HFFc6 (cell line): ENCODE measurements around the gene TREX2. TPM values are rescaled to one million over a fixed set of nuclear protein-coding genes. Genes with fewer than 3 reads are reported as not detected.

Experiments used
- DNase-seq: peaks from one replicate; pipeline ENCODE4 v3.0.0-alpha.2; 2018
- H3K27ac Mint-ChIP-seq: 2 replicates; pipeline ENCODE4 v1.8.0; 2020; ENCODE audit warnings: mild to moderate bottlenecking, mixed read lengths
- H3K27me3 Mint-ChIP-seq: 2 replicates; pipeline ENCODE4 v1.8.0; 2021; ENCODE audit warnings: mild to moderate bottlenecking, moderate library complexity, mixed read lengths; ENCODE audit not compliant: insufficient read depth
- H3K36me3 Mint-ChIP-seq: 2 replicates; pipeline ENCODE4 v1.8.0; 2021; ENCODE audit warnings: low read depth, mixed read lengths
- H3K4me1 Mint-ChIP-seq: 2 replicates; pipeline ENCODE4 v1.8.0; 2020; ENCODE audit warnings: low read depth, mixed read lengths
- H3K4me3 Mint-ChIP-seq: 2 replicates; pipeline ENCODE4 v1.8.0; 2020; ENCODE audit warnings: mild to moderate bottlenecking, moderate library complexity, mixed read lengths
- H3K9me3 Mint-ChIP-seq: 2 replicates; pipeline ENCODE4 v1.8.0; 2020; ENCODE audit warnings: mild to moderate bottlenecking, mixed read lengths
- total RNA-seq, 6 experiments: library from RNA; stranded (reverse); fragmentation: NEBNext Ultra II Directional; extraction: Animal tissue kit (Norgen Biotek cat#: 25700); gene quantifications; 2 replicates in 1 of 6; 3 replicates in 5 of 6; pipeline ENCODE4 v1.2.3, GENCODE V29; 2021
- TF ChIP-seq, protein P1 (sequence below): fragments of 200-600 bp; sonication (generic); IDR thresholded peaks from 2 replicates; pipeline ENCODE4 v1.5.0; 2021; ENCODE audit warnings: antibody characterized with exemption, mild to moderate bottlenecking

Gene TREX2
- total RNA-seq, 6 experiments from 2014 or later, result 0.33 to 0.99 (median 0.69) TPM

DNA sequence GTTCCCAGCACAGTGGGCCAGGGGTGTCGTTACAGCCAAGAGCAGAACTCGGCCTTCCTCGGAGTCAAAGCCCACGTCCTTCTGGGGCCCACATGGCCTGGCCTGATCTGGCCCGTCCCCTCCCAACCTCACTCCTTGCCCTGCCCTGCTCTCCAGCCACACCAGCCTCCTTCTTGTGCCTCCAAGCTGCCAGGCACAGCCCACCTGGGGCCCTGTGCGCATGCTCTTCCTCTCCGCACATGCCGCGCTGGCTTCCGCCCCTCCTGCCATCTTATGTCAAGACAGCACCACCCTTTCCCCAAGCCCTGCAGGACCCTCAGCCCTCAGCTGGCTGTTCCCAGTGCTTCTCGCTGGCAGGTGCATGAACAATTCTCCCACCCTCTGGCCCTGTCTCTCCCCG, 17.7 kb upstream of the TREX2 start:
- TF ChIP-seq, protein P1, sequence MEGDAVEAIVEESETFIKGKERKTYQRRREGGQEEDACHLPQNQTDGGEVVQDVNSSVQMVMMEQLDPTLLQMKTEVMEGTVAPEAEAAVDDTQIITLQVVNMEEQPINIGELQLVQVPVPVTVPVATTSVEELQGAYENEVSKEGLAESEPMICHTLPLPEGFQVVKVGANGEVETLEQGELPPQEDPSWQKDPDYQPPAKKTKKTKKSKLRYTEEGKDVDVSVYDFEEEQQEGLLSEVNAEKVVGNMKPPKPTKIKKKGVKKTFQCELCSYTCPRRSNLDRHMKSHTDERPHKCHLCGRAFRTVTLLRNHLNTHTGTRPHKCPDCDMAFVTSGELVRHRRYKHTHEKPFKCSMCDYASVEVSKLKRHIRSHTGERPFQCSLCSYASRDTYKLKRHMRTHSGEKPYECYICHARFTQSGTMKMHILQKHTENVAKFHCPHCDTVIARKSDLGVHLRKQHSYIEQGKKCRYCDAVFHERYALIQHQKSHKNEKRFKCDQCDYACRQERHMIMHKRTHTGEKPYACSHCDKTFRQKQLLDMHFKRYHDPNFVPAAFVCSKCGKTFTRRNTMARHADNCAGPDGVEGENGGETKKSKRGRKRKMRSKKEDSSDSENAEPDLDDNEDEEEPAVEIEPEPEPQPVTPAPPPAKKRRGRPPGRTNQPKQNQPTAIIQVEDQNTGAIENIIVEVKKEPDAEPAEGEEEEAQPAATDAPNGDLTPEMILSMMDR, result no peak
- Mint-ChIP-seq H3K4me3 (no peak overlapping the region), H3K27ac (no peak overlapping the region), H3K9me3 (no peaks in the 10 kb centered on the region), H3K27me3 (peaks cover 3% of the 10 kb centered on the region; the same call in 1 of the 2 replicates), H3K36me3 (peaks cover 10% of the 10 kb centered on the region), H3K4me1 (peaks cover 18% of the 10 kb centered on the region)
- DNase-seq, result no peak

DNA sequence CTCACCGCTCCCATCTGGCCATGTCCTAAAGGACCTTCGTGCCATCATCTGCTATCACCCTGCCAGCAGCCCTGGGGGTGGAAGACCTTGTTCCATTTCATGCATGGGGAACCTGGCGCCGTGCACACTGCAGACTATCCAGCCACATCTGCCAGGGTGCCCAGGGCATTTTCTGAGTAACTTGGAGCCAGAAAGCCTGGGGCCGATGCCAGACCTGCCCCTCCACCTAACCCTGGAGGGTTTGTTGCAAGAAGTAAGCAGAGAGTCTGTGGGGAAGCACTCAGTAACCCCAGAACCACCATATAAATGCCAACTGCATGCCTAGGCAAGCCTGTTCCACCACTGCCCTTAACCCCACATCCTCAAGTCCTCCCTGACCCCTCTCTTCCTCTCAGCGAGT, 17.2 kb upstream of the TREX2 start:
- TF ChIP-seq, protein P1, result no peak
- no peak overlapping the region for H3K27ac Mint-ChIP-seq
- no peak for DNase-seq
- peaks cover 3% of the 10 kb centered on the region; the same call in 1 of the 2 replicates for H3K27me3 Mint-ChIP-seq
- H3K9me3 Mint-ChIP-seq, result no peaks in the 10 kb centered on the region
- H3K4me3 Mint-ChIP-seq, result no peak overlapping the region
- H3K4me1 Mint-ChIP-seq, result peaks cover 18% of the 10 kb centered on the region
- H3K36me3 Mint-ChIP-seq, result peaks cover 10% of the 10 kb centered on the region

DNA sequence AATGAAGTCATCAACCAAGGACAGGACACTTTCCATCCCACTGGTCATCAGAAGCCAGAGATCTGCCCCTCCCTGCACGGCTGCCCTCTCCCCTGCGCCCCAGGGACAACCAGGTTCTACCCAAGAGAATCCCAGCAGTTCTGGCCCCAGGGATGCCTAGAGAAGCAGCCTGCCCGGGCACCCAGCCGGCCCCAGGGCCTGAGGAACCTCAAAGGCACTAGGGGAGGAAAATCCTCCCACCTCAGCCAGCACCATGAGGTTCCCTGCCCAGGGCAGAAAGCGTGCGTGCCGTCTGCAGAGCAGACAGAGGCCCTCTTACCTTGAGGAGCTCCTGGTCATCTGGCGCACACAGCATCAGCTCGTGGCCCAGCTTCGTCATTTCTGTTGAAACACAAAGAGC, 16.4 kb upstream of the TREX2 start:
- TF ChIP-seq, protein P1, result no peak
- H3K27ac Mint-ChIP-seq, result no peak overlapping the region
- no peaks in the 10 kb centered on the region for H3K9me3 Mint-ChIP-seq
- no peak overlapping the region for H3K4me3 Mint-ChIP-seq
- H3K27me3 Mint-ChIP-seq, result peaks cover 3% of the 10 kb centered on the region; the same call in 1 of the 2 replicates
- H3K36me3 Mint-ChIP-seq, result peaks cover 10% of the 10 kb centered on the region
- no peak for DNase-seq
- peaks cover 18% of the 10 kb centered on the region for H3K4me1 Mint-ChIP-seq

DNA sequence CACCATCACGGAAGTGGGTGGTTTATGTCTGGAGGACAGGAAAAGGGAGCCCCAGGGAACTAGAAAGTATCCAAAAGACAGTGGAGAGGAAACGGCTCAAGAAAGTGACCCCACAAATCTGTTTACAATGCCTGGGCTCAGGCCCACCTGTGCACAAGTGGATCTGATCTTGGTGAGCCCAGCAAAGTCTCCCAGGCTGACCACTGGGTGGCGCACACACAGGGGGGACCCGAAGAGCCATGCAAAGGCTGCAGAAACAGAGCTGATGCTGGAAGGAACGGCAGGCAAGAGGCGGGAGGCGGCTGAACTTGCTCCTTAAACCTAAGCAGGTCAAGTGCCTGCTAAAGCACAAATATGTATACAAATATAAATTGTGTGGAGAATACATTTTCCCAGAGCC, 15.0 kb upstream of the TREX2 start:
- DNase-seq, result no peak
- H3K4me1 Mint-ChIP-seq, result peaks cover 18% of the 10 kb centered on the region
- peaks cover 10% of the 10 kb centered on the region for H3K36me3 Mint-ChIP-seq
- TF ChIP-seq, protein P1, result peak; percentile 75
- no peaks in the 10 kb centered on the region for H3K9me3 Mint-ChIP-seq
- peaks cover 3% of the 10 kb centered on the region; the same call in 1 of the 2 replicates for H3K27me3 Mint-ChIP-seq
- H3K4me3 Mint-ChIP-seq, result no peak overlapping the region
- H3K27ac Mint-ChIP-seq, result no peak overlapping the region

DNA sequence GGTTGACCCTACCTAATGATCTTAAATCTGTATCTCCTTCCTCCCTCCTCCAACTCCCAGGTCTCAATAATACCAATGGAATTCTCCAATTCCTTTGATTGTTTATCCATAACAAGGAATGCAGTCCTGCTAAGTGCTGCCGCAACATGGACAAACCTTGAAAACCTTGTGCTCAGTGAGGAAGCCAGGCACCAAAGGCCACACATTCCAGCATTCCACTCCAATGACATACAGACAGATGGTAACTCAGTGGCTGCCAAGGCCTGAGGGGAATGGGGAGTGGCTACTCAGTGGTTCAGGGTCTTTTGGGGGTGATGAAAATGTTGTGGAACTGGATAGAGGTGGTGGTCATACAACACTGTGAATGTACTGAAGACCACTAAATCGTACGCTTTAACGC, 14.1 kb upstream of the TREX2 start:
- TF ChIP-seq, protein P1, result no peak

DNA sequence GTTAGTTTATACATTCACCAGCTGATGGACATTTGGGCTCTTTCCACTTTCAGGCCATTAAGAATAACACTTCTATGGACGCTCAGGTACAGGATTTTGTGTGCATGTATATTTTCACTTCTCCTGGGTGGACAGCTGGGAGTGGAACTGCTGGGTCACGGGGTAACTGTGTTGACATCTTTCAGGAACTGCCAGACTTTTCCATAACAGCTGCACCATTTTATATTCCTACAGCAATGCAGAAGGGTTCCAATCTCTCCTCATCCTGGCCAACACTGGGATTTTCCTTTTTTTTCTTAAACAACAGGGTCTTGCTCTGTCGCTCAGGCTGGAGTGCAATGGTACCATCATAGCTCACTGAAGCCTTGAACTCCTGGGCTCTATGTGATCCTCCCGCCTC, 12.6 kb upstream of the TREX2 start:
- H3K27me3 Mint-ChIP-seq, result peaks cover 1% of the 10 kb centered on the region; the same call in 1 of the 2 replicates
- no peaks in the 10 kb centered on the region for H3K9me3 Mint-ChIP-seq
- peaks cover 18% of the 10 kb centered on the region for H3K4me1 Mint-ChIP-seq
- peaks cover 10% of the 10 kb centered on the region for H3K36me3 Mint-ChIP-seq
- TF ChIP-seq, protein P1, result no peak
- H3K4me3 Mint-ChIP-seq, result no peak overlapping the region
- DNase-seq, result no peak
- no peak overlapping the region for H3K27ac Mint-ChIP-seq

More for the DNA sequence above, 14.1 kb upstream of the TREX2 start:
- Mint-ChIP-seq H3K36me3 (peaks cover 10% of the 10 kb centered on the region), H3K27ac (peak overlapping the region; percentile 81), H3K4me3 (no peak overlapping the region), H3K9me3 (no peaks in the 10 kb centered on the region), H3K27me3 (peaks cover 3% of the 10 kb centered on the region; the same call in 1 of the 2 replicates), H3K4me1 (peaks cover 18% of the 10 kb centered on the region)
- DNase-seq, result peak; percentile 54
